HG02623 (cell line): ENCODE measurements around the gene RBMS1.

ENCODE experiments used
- ATAC-seq: cut with Tn5 transposase; IDR thresholded peaks from one replicate; pipeline ENCODE4 v1.9.1; 2021; ENCODE audit warnings: moderate library complexity; ENCODE audit not compliant: unreplicated experiment

RBMS1 gene

DNA sequence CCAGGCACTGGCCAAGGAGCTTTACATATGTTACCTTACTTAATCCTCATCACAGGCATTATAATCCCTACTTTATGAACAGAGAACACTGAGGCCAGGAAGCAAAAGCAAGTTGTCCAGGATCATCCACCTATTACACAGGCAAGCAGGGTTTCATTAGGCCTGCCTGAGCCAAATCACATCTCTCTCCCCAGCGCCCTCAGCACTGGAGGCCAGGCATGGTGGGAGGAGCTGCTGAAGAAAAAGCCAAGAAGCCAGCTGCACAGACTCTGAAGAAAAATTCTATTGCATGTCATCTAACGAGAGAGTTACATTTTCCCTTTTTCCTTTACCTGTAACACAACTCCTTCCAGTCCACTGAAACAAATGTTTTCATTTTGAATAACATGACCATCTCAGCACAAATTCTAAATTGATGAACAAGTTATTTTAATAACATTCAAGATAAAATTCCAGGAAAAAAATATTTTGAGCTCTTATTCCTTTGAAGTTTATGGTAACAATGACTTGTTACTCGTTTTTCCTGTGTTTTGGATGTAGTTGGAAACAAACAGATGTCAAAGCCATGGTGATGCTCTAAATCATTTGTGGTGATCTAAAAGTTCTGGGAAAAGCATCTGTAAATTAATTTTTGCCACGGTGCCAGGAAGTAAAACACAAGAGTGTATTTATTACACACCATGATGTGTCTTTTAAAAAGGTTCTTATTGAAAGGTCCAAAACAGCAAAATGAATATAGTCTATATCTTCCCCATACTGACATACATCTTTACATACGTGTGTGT is 154.5 kb downstream of the RBMS1 start:
- no peak for ATAC-seq

DNA sequence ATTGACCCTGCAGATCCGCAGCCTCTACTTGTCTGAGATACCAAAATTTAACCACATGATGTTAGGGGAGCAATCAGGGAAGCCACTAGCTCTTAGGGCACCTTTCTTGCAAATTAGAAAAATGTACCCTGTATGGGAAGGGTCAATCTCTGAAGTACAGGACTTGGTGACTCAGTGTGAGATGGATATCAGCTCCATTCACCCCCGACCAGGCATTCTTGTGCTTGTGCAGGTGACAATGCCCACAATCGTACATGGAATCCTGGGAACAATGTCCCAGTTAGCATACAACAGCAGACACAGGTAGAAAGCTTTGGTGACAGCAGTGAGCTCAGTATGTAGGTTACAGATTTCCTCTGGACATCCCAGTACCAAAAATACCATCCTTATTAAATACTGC is 155.9 kb downstream of the RBMS1 start:
- ATAC-seq: no peak

DNA sequence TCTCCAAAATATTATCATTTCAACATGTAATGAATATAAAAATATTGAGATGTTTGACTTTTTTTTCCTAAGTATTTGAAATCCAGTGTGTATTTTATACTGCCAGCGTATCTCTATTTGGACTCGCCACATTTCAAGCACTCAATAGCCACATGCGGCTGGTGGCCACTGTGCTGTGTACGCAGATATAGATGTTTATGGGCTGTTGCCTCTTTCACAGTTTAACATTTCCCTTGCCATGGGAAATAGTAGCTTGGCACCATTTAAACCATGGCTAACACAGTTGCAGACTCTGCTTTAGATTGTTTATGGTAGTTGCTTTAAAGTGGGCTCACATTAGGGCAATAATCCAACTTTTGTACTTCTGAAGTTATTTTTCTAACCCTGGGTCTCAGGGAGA is 157.0 kb downstream of the RBMS1 start:
- no peak for ATAC-seq

DNA sequence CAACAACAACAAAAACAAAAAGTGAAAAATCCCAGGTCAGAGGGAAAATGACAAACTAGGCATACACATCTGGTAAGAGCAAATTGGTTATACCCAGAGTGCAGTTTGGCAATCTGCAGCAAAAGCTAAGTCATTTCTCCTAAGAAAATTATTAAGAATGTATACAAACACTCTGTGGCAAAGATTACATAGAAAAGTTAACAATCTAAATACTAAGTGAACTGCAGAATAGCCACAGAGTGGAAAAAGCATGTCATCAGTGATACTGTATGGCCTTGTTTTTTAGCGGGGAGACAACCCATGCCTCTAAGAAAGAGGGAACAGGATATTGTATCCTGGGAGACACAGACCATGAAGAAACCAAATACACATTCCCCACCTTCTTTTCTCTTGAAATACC is 157.5 kb downstream of the RBMS1 start:
- no peak for ATAC-seq

GRCh38 chr2:160335441-160335840 is 158.2 kb downstream of the RBMS1 start:
- ATAC-seq: no peak

GRCh38 chr2:160334028-160334741 is 159.4 kb downstream of the RBMS1 start:
- no peak for ATAC-seq

DNA sequence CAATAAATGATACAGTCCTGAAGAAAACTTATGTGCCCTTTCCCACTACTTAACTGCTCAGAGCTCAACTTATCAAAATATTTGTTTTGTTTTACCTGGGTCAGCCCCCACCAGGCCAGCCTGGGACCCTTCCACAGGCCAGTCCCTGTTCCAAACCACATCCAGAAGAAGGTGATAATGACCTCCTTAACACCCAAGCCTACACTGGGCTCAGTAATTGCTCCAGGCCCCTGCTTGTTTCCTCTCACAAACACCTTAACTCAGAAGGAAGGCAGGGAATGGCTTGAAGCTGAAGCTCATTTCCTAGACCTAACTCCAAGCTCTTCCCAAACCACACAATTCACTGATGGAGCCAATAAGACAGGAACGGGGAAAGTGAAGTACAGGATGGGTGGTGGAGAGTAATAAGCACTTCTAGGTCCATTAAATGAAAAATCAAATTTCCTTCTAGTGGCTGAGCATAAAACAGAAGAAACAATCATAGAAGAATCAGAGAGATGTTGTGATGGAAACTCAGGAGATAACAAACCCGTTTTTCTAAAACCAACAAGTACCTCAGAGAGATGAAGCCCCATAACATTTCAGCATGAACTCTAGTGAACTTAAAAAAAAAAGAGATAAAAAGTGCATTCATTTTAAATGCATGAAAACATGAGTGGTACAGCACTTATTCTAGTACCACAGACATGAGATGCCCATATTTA is 160.1 kb downstream of the RBMS1 start:
- ATAC-seq: no peak

- ATAC-seq: no peak
Observed at GRCh38 chr2:160332318-160332717, 161.3 kb downstream of the RBMS1 start.

DNA sequence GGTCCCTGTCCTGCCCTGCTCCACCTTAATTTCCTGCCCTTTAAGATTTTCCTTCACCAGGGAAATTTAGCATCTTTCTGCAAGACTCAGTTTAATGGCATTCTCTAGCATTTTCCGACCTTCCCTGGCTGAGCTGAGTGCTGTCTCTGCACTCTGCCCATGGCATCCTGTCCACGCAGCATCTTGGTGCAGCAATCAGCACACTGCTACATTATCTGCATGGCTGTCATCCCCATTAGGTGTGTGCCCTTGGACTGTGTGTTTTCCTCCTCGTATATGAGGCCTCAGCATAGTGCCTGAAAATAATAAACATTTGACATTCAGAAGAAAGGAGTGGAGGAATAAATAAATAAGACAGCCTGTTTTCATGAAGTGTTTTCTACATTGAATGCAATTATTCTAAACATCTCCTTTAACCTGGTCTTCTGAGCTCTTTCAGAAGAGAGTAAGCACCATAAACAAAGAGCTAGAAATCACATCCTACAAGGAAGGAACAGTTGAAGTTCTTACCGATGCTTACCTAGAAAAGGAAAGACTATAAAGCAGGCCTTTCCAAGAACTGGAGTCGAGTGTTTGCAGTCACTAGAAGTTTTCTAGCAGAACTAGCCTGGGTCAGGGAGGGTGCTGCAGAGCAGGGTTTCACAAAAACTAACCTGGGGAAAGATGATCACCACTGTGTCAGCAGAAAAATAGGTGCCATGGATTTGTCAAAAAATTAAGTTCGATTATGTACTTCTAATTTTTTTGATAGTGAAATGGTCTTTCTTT is 162.2 kb downstream of the RBMS1 start:
- ATAC-seq: no peak

- ATAC-seq: no peak
Observed at GRCh38 chr2:160328811-160329527, 164.6 kb downstream of the RBMS1 start.

GRCh38 chr2:160326786-160327185 is 166.8 kb downstream of the RBMS1 start:
- ATAC-seq: no peak

- no peak for ATAC-seq
Observed at GRCh38 chr2:160325418-160325817, 168.2 kb downstream of the RBMS1 start.

GRCh38 chr2:160324917-160325316 is 168.7 kb downstream of the RBMS1 start:
- ATAC-seq: no peak

DNA sequence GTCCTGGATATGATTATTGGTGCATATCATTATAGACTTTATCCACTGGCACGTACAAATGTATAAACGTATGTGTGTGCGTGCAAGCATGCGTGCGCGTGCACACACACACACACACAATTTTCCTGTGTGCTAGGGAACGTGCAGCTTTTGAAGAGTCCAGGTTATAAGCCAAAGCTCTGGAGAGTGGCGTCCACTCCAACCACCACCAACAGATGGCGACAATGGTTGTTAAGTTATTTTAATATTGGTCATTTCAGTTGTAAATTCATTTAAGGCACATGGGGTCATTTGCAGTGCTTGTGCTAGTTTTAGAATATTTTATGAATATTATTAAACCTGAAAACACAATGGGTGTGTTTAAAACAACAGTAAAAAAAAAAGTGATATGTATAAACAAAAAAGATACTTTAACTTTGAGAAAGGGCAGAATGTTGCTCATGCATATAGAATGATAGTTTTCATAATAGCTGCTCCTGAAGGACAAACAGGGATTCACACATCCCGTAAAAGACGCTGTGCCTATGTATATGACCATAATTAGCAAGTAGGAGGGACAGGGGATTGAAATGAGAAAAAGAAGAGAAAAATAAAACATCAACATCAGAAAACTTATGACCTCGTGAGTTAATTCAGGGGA is 169.3 kb downstream of the RBMS1 start:
- no peak for ATAC-seq

- no peak for ATAC-seq
Observed at GRCh38 chr2:160322320-160322719, 171.3 kb downstream of the RBMS1 start.

DNA sequence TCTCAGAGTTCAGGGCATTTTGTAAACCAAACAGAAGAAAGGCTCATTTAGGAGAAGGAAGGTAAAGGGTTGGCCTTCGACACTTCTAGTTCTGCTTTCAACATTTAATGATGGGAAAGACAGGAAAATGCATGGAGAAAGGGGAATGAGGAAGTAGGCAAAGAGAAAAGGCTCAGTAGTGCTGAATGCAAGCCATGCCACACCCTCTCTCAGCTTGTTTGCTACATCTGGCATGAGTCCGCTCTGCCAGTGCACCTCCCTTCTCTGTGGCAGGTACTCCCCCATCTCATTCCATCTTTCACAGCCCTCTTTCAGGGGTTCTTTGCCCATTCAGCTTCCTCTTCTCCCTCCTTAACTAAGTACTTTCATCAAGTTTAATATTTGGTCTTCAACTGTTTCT is 172.6 kb downstream of the RBMS1 start:
- no peak for ATAC-seq

- no peak for ATAC-seq
Observed at GRCh38 chr2:160319700-160320099, 173.9 kb downstream of the RBMS1 start.

- ATAC-seq: no peak
Observed at GRCh38 chr2:160318218-160318617, 175.4 kb downstream of the RBMS1 start.

DNA sequence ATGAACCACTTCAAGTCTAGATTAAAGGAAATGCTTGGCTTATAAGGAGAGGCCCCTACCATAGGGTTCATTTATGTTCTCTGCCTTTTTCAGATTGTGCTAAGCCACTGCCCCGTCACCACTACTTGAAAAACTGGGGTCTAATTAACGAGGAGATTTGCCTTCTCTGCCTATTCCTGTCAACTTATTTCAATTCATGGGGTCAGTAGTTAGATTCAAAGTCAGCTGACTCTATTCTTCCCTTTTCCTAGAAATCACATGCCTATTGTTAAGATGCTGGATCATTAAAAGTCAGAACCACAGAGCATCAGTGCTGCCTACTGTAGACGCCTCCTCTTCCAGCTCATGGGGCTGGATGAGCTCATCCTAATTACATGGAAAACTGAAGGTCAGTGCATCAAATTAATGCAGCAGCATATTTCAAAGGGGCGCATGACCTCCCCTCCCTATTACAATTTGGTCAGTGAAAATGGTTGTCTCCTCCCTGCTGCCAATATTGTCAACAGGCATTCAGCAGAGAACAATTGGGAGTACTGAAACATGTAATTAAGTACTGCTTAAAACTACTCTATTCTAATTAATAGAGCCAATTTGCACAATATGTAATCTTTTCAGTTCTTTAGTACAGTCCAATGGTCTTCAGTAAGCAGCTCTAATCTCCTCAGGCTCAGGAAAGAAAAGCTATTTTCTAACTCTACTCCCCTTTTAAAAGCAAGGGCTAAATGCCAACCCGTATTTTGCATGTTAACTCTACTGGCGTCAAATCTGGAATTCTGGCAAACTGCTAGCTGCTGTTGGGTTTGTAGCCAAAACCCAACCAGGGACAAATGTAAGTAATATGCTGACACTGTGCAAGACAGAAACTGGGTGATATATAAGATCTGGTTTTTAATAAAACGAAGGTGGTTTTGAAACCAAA is 176.2 kb downstream of the RBMS1 start:
- ATAC-seq: no peak
